Neural cell (in vitro differentiated cells): ENCODE measurements around the gene INO80D. TPM values are rescaled to one million over a fixed set of nuclear protein-coding genes. Genes with fewer than 3 reads are reported as not detected.

Experiments used
- H2AFZ ChIP-seq: fragments of 200-600, 300-800 bp; sonication (generic), shearing (Covaris generic); 2 replicates; pipeline ENCODE4 v1.6.0; 2014; ENCODE audit warnings: low read depth, mild to moderate bottlenecking, antibody characterized with exemption, low read length, moderate library complexity
- H3F3A ChIP-seq: fragments of 200-600 bp; shearing (Covaris generic); 2 replicates; pipeline ENCODE4 v1.6.1; 2016; ENCODE audit warnings: mild to moderate bottlenecking, moderate library complexity, mixed read lengths, antibody characterized with exemption, low read length; ENCODE audit not compliant: insufficient read depth, poor library complexity, severe bottlenecking
- H3K27ac ChIP-seq: fragments of 200-600, 300-800 bp; sonication (generic), shearing (Covaris generic); 2 replicates; pipeline ENCODE4 v1.5.1; 2014; ENCODE audit warnings: mild to moderate bottlenecking, low read length, moderate library complexity
- H3K27me3 ChIP-seq: fragments of 300-800, 200-600 bp; sonication (generic), shearing (Covaris generic); 2 replicates; pipeline ENCODE4 v1.6.0; 2014; ENCODE audit warnings: mild to moderate bottlenecking, low read depth, low read length, moderate library complexity; ENCODE audit not compliant: insufficient read depth
- H3K36me3 ChIP-seq: fragments of 300-800, 200-600 bp; sonication (generic), shearing (Covaris generic); 2 replicates; pipeline ENCODE4 v1.5.1; 2014; ENCODE audit warnings: mild to moderate bottlenecking, antibody characterized with exemption, low read length, moderate library complexity; ENCODE audit not compliant: insufficient read depth
- H3K4me2 ChIP-seq: fragments of 300-800, 200-600 bp; sonication (generic), shearing (Covaris generic); 2 replicates; pipeline ENCODE4 v1.6.0; 2014; ENCODE audit warnings: mild to moderate bottlenecking, low read length
- H3K4me3 ChIP-seq: fragments of 300-800, 200-600 bp; sonication (generic), shearing (Covaris generic); 2 replicates; pipeline ENCODE4 v1.5.1; 2014; ENCODE audit warnings: mild to moderate bottlenecking, low read length, moderate library complexity
- H3K79me2 ChIP-seq: fragments of 200-600 bp; shearing (Covaris generic); replicated peaks from 2 replicates; pipeline ENCODE4 v1.6.0; 2014; ENCODE audit warnings: mild to moderate bottlenecking, low read length, moderate library complexity; ENCODE audit not compliant: insufficient read depth
- H3K9ac ChIP-seq: fragments of 300-800, 200-600 bp; sonication (generic), shearing (Covaris generic); 2 replicates; pipeline ENCODE4 v1.6.1; 2016; ENCODE audit warnings: mild to moderate bottlenecking, low read length, mixed read lengths
- H3K9me2 ChIP-seq: fragments of 200-600 bp; shearing (Covaris generic); 2 replicates; pipeline ENCODE4 v1.6.1; 2016; ENCODE audit warnings: mild to moderate bottlenecking, low read length, mixed read lengths; ENCODE audit not compliant: insufficient read depth
- H3K9me3 ChIP-seq: fragments of 200-600, 300-800 bp; sonication (generic), shearing (Covaris generic); 2 replicates; pipeline ENCODE4 v1.6.1; 2016; ENCODE audit warnings: mild to moderate bottlenecking, mixed run types, low read length, moderate library complexity, mixed read lengths
- H4K20me1 ChIP-seq: fragments of 200-600 bp; shearing (Covaris generic); 2 replicates; pipeline ENCODE4 v1.6.1; 2016; ENCODE audit warnings: mild to moderate bottlenecking, mixed run types; ENCODE audit not compliant: insufficient read depth
- EP300 ChIP-seq: fragments of 450-650 bp; conservative IDR thresholded peaks from 2 replicates; pipeline ENCODE4 v1.6.1; 2014; ENCODE audit warnings: antibody characterized with exemption, mild to moderate bottlenecking, moderate library complexity; ENCODE audit not compliant: poor library complexity, severe bottlenecking
- EZH2 ChIP-seq: fragments of 200-600, 300-800 bp; shearing (Covaris generic), sonication (generic); IDR thresholded peaks from 2 replicates; pipeline ENCODE4 v1.6.1; 2014; ENCODE audit warnings: antibody characterized with exemption, low read length, borderline replicate concordance, mild to moderate bottlenecking; ENCODE audit not compliant: insufficient read depth, poor library complexity, severe bottlenecking
- MXI1 ChIP-seq: fragments of 450-650 bp; conservative IDR thresholded peaks from 2 replicates; pipeline ENCODE4 v1.6.1; 2014; ENCODE audit warnings: antibody characterized with exemption, mild to moderate bottlenecking; ENCODE audit not compliant: poor library complexity, severe bottlenecking
- POLR2AphosphoS5 ChIP-seq: IDR thresholded peaks from 2 replicates; pipeline ENCODE4 v1.6.1; 2012
- RAD21 ChIP-seq: fragments of 450-650 bp; conservative IDR thresholded peaks from 2 replicates; pipeline ENCODE4 v1.6.1; 2014; ENCODE audit warnings: antibody characterized with exemption, mild to moderate bottlenecking, moderate library complexity
- SMC3 ChIP-seq: fragments of 450-650 bp; conservative IDR thresholded peaks from 2 replicates; pipeline ENCODE4 v1.6.1; 2014; ENCODE audit warnings: antibody characterized with exemption, mild to moderate bottlenecking, moderate library complexity; ENCODE audit not compliant: poor library complexity
- TAF1 ChIP-seq: IDR thresholded peaks from 2 replicates; pipeline ENCODE4 v1.6.1; 2012; ENCODE audit warnings: low read depth
- polyA plus RNA-seq: library from polyadenylated mRNA; depleted of rRNA; stranded (reverse); fragments of >200 nt; gene quantifications from 2 replicates; pipeline ENCODE4 v1.2.3, GENCODE V29; 2014
- TF ChIP-seq, protein P1 (sequence below): fragments of 450-650 bp; IDR thresholded peaks from 2 replicates; pipeline ENCODE4 v1.5.1; 2014; ENCODE audit warnings: antibody characterized with exemption, mild to moderate bottlenecking, moderate library complexity; ENCODE audit not compliant: poor library complexity, severe bottlenecking
- TF ChIP-seq, protein P2 (sequence below): IDR thresholded peaks from 2 replicates; pipeline ENCODE4 v1.6.1; 2012; ENCODE audit warnings: borderline replicate concordance

The INO80D gene
- polyA plus RNA-seq, 1 donor from 2014 or later, result 8.7 TPM

DNA sequence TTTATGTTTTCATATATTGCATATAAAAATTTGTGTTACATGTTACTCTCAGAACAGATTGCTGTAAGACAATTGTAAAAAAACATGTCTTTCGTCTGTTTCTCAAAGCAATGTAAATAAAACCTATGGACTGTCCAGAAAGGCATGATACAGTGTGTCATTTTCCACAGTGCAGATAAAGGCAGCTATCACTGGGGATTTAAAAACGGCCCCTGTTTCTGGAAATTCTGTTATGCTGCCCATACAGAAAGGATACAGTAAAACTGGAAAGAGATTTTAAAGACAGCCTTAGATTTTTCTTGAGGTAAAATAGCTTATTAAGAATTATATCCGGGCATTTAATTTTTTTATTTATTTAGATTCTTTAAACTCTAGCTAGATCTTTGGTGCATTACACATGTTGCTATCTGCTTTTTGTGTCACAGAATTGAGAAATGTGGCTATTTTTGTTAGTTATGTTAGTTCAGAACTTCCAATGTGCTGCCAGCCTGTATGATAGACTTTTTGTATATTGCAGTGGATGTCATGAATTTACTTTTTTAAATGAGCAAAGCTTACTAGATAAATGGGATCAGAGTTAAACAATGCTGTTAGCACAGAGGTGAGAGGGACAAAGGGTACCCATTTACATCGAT, 859 bp upstream of the INO80D start:
- peak overlapping the region; percentile 85 for H3K4me3 ChIP-seq
- peak overlapping the region; percentile 97 for H2AFZ ChIP-seq
- H3K36me3 ChIP-seq, result no peaks in the 10 kb centered on the region
- TF ChIP-seq, protein P1, sequence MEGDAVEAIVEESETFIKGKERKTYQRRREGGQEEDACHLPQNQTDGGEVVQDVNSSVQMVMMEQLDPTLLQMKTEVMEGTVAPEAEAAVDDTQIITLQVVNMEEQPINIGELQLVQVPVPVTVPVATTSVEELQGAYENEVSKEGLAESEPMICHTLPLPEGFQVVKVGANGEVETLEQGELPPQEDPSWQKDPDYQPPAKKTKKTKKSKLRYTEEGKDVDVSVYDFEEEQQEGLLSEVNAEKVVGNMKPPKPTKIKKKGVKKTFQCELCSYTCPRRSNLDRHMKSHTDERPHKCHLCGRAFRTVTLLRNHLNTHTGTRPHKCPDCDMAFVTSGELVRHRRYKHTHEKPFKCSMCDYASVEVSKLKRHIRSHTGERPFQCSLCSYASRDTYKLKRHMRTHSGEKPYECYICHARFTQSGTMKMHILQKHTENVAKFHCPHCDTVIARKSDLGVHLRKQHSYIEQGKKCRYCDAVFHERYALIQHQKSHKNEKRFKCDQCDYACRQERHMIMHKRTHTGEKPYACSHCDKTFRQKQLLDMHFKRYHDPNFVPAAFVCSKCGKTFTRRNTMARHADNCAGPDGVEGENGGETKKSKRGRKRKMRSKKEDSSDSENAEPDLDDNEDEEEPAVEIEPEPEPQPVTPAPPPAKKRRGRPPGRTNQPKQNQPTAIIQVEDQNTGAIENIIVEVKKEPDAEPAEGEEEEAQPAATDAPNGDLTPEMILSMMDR, result no peak
- TF ChIP-seq POLR2AphosphoS5 (no peak), EP300 (no peak), TAF1 (no peak), EZH2 (no peak), RAD21 (no peak), MXI1 (no peak), SMC3 (no peak)
- TF ChIP-seq, protein P2, sequence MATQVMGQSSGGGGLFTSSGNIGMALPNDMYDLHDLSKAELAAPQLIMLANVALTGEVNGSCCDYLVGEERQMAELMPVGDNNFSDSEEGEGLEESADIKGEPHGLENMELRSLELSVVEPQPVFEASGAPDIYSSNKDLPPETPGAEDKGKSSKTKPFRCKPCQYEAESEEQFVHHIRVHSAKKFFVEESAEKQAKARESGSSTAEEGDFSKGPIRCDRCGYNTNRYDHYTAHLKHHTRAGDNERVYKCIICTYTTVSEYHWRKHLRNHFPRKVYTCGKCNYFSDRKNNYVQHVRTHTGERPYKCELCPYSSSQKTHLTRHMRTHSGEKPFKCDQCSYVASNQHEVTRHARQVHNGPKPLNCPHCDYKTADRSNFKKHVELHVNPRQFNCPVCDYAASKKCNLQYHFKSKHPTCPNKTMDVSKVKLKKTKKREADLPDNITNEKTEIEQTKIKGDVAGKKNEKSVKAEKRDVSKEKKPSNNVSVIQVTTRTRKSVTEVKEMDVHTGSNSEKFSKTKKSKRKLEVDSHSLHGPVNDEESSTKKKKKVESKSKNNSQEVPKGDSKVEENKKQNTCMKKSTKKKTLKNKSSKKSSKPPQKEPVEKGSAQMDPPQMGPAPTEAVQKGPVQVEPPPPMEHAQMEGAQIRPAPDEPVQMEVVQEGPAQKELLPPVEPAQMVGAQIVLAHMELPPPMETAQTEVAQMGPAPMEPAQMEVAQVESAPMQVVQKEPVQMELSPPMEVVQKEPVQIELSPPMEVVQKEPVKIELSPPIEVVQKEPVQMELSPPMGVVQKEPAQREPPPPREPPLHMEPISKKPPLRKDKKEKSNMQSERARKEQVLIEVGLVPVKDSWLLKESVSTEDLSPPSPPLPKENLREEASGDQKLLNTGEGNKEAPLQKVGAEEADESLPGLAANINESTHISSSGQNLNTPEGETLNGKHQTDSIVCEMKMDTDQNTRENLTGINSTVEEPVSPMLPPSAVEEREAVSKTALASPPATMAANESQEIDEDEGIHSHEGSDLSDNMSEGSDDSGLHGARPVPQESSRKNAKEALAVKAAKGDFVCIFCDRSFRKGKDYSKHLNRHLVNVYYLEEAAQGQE, result no peak
- no peaks in the 10 kb centered on the region for H3K9me2 ChIP-seq
- H3K27me3 ChIP-seq, result no peaks in the 10 kb centered on the region
- no peaks in the 10 kb centered on the region for H3F3A ChIP-seq
- H3K4me2 ChIP-seq, result peak overlapping the region; percentile 89
- H3K9me3 ChIP-seq, result no peaks in the 10 kb centered on the region
- peak overlapping the region; percentile 99 for H3K27ac ChIP-seq
- H4K20me1 ChIP-seq, result no peaks in the 10 kb centered on the region
- H3K79me2 ChIP-seq, result peaks cover 55% of the 10 kb centered on the region
- peak overlapping the region; percentile 98 for H3K9ac ChIP-seq

DNA sequence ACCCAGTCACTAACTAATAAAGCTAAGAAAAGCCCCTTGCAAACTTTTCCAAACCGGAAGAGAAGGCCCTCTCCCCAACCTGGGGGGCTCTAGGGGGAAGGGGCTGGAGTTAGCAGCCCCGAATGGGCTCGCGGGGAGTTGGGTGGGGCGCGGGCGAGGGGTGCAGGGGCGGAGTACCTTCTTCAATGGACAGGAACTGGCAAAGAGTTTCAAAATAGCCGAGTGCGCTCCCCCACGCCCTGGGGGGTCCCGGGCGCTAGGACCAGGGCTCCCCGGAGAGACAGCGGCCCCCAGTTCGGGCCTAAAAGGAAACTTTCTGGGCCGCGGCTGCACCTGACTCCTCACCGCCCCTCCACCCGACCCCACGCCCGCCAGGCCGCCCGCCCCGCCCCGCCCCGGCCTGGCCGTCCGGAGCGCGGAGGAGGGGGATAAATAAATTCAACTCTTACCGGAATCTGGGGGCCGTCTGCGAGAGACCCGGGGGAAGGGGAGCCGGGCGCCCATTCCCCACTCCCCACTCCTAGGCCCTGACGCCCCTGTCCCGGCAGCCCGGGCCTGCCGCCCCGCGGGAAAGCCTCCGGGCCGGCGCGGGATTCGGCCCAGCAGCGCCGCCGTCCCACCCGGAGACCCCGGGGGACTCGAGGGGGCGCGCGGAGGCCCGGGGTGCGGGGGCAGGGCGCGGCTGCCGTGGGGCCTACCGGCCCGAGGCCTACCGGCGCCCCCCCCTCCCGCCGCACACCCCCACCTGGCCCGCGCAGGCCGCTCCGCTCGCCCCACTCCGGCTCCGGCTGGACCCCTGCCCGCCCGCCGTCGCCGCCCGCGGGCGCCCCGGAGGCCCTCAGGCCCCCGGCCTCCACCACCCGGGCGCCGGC, 868 bp downstream of the INO80D start:
- Histone ChIP-seq H3K9me2 (no peaks in the 10 kb centered on the region), H3K4me2 (peak overlapping the region; percentile 98), H3F3A (no peaks in the 10 kb centered on the region), H3K79me2 (peaks cover 70% of the 10 kb centered on the region), H3K9ac (peak overlapping the region; percentile 98), H3K27ac (peak overlapping the region; percentile 99), H3K27me3 (no peaks in the 10 kb centered on the region), H3K9me3 (no peaks in the 10 kb centered on the region), H3K36me3 (no peaks in the 10 kb centered on the region), H2AFZ (peak overlapping the region; percentile 76), H4K20me1 (no peaks in the 10 kb centered on the region), H3K4me3 (peak overlapping the region; percentile 83)
- peak; percentile 2 for TF ChIP-seq MXI1
- TF ChIP-seq SMC3, result no peak
- TF ChIP-seq EP300, result no peak
- no peak for TF ChIP-seq TAF1
- TF ChIP-seq EZH2, result no peak
- TF ChIP-seq, protein P1, result no peak
